ENCODE results near the gene MAGOHB. TPM values are rescaled to one million over a fixed set of nuclear protein-coding genes. Genes with fewer than 3 reads are reported as not detected.
A peak's percentile ranks its signal among the peaks of the same experiment; 100 is the strongest.

MAGOHB gene
- total and polyA plus RNA-seq, 10 of the 15 experiments (the other 5 are each of a cell fraction or from before 2014, with no cell fraction given): 30.6 to 217 (median 55.2) TPM

- TF ChIP-seq REST (IDR thresholded peaks at IDR 0.05; ENCODE audit: low read depth, low read length) (no peak), E4F1 (IDR thresholded peaks at IDR 0.05; ENCODE audit: borderline replicate concordance, partially characterized antibody) (no peak), BHLHE40 (IDR thresholded peaks at IDR 0.05; ENCODE audit: borderline replicate concordance in 1 of 2, low read depth in 2 of 2, low read length in 1 of 2) (0 out of 4 replicates have a peak, but pooled peaks of 1 of the 2 experiments have one; percentile 23), PAX8 (IDR thresholded peaks at IDR 0.05) (no peak), NKRF (conservative IDR thresholded peaks at IDR 0.05) (no peak), ZBTB40 (IDR thresholded peaks at IDR 0.05; ENCODE audit: borderline replicate concordance) (no peak), ATF2 (IDR thresholded peaks at IDR 0.05; ENCODE audit: low read length) (peak; percentile 78), SUZ12 (IDR thresholded peaks at IDR 0.05; ENCODE audit: unreplicated experiment) (no peak), KDM1A (IDR thresholded peaks at IDR 0.05; ENCODE audit: borderline replicate concordance) (no peak), RBBP5 (conservative IDR thresholded peaks at IDR 0.05) (no peak), ZNF384 (IDR thresholded peaks at IDR 0.05; ENCODE audit: borderline replicate concordance, low read depth, low read length) (no peak), EZH2 (IDR thresholded peaks at IDR 0.05; ENCODE audit: borderline replicate concordance, control insufficient read depth, low read depth, low read length) (no peak), ZBED1 (IDR thresholded peaks at IDR 0.05; ENCODE audit: borderline replicate concordance) (peak; percentile 71; the same call in 1 of the 2 replicates), TBL1XR1 (IDR thresholded peaks at IDR 0.05; ENCODE audit: low read depth, low read length) (peak; percentile 53; the same call in 1 of the 2 replicates), ZNF217 (IDR thresholded peaks at IDR 0.05) (no peak), HCFC1 (IDR thresholded peaks at IDR 0.05; ENCODE audit: low read length) (no peak), NRF1 (conservative IDR thresholded peaks at IDR 0.05; ENCODE audit: low read depth, low read length) (no peak)
These were observed 55.6 kb downstream of the MAGOHB start (continued) for GRCh38 chr12:10557766-10558165.

Data from GM12878 (cell line).